Activated T-cell treated with anti-CD3 and anti-CD28 coated beads, Interleukin-2, amount 50 U/mL, for 4 hours (primary cell): ENCODE measurements around the gene LAMB1. TPM values are rescaled to one million over a fixed set of nuclear protein-coding genes. Genes with fewer than 3 reads are reported as not detected.
A peak's percentile ranks its signal among the peaks of the same experiment; 100 is the strongest.
"Not testable (repeated sequence)": the region's sequence is repeated elsewhere in the genome, so short reads cannot be mapped to it uniquely, and the experiment has no call there.

Source experiments
- ATAC-seq, 2 donors: fragments of 200-7000 bp; cut with Tn5 transposase; one replicate each; pipeline ENCODE4 v1.10.0; 2021
- DNase-seq: peaks from one replicate; pipeline ENCODE4 v3.0.0-alpha.2; 2020
- H3K27me3 Mint-ChIP-seq: one replicate; pipeline ENCODE4 v1.8.0; 2021; ENCODE audit warnings: low read depth, mixed read lengths
- H3K36me3 Mint-ChIP-seq: one replicate; pipeline ENCODE4 v1.8.0; 2022; ENCODE audit warnings: mixed read lengths; ENCODE audit not compliant: insufficient read depth
- H3K4me1 Mint-ChIP-seq: one replicate; pipeline ENCODE4 v1.8.0; 2021; ENCODE audit warnings: low read depth, mixed read lengths
- H3K4me3 Mint-ChIP-seq: one replicate; pipeline ENCODE4 v1.8.0; 2021; ENCODE audit warnings: mild to moderate bottlenecking, moderate library complexity, mixed read lengths
- H3K9me3 Mint-ChIP-seq: one replicate; pipeline ENCODE4 v1.8.0; 2021; ENCODE audit warnings: mixed read lengths
- total RNA-seq, 3 donors: library from RNA; stranded (reverse); gene quantifications; one replicate each; pipeline ENCODE4 v1.2.1, GENCODE V29; 2021

The LAMB1 gene
- total RNA-seq, 3 donors from 2014 or later, result 0.26 to 0.46 (median 0.30) TPM

DNA sequence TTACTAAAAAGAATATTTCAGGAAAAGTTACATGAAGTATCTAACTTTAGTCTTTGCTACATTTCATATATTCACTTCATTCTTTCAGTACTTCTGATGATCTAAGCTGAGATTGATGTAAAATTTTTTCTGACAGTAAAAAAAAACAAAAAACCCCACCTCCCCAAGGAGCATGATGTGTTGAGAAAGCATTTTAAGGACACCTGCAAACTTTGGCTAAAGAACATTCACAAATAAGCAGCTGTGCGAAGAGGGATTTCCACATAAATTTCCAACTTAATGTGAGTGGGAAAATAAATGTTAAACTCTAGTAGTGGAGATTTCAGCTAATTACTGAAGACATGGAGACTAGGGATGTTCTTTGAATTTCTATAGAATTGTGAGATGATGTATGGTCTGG lies 76.5 kb downstream of the LAMB1 start:
- Mint-ChIP-seq H3K9me3 (no peaks in the 10 kb centered on the region), H3K27me3 (no peaks in the 10 kb centered on the region), H3K36me3 (peaks cover 39% of the 10 kb centered on the region), H3K4me3 (no peak overlapping the region), H3K4me1 (peaks cover 35% of the 10 kb centered on the region)
- ATAC-seq (no peak), DNase-seq (no peak)

DNA sequence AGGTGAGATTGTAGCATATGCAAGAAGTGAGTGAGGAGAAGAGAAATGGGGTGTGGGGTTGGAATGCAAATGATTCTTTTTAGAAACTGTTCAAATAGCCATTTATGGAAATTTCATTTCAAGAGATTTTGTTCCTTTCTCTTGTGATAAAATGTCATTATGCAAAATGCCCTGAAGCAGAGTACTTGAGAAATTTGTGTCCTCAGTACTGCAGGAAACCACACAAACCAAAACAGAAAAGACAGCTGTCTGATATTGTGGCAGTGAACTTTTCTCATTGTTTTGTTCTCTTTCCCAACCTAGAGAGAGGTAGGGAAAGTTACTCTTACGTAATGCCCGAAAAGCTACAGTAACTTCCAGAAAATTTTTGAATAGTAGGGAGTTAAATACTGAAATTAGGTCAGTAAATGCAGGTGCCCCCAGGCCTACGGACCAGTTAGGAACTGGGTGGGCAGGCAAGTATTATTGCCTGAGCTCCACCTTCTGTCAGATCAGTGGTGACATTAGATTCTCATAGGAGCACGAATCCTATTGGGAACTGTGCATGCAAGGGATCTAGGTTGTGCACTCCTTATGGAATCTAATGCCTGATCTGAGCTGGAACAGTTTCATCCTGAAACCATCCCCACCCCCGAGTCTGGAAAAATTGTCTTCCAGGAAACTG lies 78.0 kb downstream of the LAMB1 start:
- H3K4me3 Mint-ChIP-seq, result no peak overlapping the region

DNA sequence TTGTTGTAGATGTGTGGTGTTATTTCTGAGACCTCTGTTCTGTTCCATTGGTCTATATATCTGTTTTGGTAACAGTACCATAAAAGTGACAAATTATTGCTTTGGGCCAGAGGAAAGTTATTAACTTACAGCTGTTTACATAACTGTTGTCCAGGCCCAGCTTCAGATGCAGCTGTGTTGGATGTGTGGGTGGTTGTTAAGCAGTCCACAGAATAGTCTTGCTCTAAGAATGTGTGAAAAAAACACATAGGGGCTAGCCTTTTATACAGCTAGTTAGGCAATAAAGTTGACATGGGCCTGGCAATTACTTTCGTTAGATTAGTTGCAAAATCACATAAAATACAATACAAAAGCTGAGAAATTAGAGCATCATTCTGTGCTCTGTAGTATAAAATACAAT lies 80.1 kb downstream of the LAMB1 start:
- H3K36me3 Mint-ChIP-seq, result peaks cover 60% of the 10 kb centered on the region
- H3K27me3 Mint-ChIP-seq, result no peaks in the 10 kb centered on the region
- no peaks in the 10 kb centered on the region for H3K9me3 Mint-ChIP-seq
- ATAC-seq (no peak), DNase-seq (no peak)
- peaks cover 41% of the 10 kb centered on the region for H3K4me1 Mint-ChIP-seq
- H3K4me3 Mint-ChIP-seq, result no peak overlapping the region

More for the DNA sequence above, 78.0 kb downstream of the LAMB1 start:
- Mint-ChIP-seq H3K9me3 (no peaks in the 10 kb centered on the region), H3K27me3 (no peaks in the 10 kb centered on the region), H3K36me3 (peaks cover 51% of the 10 kb centered on the region), H3K4me1 (peaks cover 41% of the 10 kb centered on the region)
- ATAC-seq (no peak), DNase-seq (no peak)

DNA sequence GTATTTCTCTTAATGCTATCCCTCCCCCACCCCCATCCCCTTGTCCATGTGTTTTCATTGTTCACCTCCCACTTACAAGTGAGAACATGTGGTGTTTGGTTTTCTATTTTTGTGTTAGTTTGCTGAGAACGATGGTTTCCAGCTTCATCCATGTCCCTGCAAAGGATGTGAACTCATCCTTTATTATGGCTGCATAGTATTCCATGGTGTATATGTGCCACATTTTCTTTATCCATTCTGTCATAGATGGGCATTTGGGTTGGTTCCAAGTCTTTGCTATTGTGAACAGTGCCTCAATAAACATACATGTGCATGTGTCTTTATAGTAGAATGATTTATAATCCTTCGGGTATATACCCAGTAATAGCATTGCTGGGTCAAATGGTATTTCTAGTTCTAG lies 81.1 kb downstream of the LAMB1 start:
- not testable (repeated sequence) for DNase-seq, H3K9me3 Mint-ChIP-seq, H3K27me3 Mint-ChIP-seq, ATAC-seq, H3K4me3 Mint-ChIP-seq
- Mint-ChIP-seq H3K4me1 (peaks cover 46% of the 10 kb centered on the region), H3K36me3 (peaks cover 68% of the 10 kb centered on the region)

DNA sequence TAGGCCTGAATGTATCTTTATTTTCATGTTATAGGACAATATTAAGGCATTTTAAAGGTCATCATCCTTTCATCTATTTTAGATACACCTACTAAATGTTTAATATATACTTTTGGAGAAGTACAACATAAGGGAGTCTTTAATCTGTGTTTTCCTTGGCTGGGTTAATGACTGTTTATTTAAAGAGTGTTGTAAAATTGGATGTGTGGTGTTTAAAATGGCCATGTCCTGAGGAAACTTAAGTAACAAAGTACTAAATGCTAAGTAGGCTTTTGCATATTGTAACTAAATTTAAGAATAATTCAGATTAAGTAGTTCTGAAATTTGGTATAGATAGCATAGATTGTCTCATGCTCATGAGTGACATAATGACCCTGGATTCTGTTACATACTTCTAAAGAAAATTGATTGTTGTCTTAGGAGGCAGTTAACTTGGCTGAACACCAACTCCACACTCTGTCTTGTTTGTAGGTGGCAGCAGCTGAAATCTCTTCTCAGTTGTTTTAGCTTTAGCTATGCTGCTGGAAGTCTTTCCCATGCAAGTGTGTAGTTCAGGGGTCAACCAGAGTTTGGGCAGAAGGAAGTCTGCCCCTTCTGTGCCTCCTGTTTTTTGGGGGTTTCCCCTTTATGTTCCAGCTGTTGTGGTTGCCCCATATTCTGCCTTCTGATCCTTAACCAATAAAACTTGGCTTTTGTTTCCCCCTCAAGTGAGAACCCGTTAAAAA lies 82.8 kb downstream of the LAMB1 start:
- Mint-ChIP-seq H3K27me3 (no peaks in the 10 kb centered on the region), H3K36me3 (peaks cover 65% of the 10 kb centered on the region), H3K9me3 (no peaks in the 10 kb centered on the region), H3K4me1 (peaks cover 39% of the 10 kb centered on the region), H3K4me3 (no peak overlapping the region)
- ATAC-seq (no peak), DNase-seq (no peak)

DNA sequence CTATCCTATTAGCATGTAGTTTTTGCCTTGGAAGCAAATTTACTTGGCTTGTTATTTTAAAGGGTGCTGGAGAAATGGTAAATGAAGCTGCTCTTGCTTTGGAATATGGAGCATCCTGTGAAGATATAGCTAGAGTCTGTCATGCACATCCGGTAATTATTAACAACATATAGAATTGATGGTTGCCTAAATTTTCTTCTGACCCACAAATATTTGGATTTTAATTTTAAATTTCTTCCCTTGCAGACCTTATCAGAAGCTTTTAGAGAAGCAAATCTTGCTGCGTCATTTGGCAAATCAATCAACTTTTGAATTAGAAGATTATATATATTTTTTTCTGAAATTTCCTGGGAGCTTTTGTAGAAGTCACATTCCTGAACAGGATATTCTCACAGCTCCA lies 84.0 kb downstream of the LAMB1 start:
- Mint-ChIP-seq H3K9me3 (no peaks in the 10 kb centered on the region), H3K4me1 (peaks cover 34% of the 10 kb centered on the region), H3K4me3 (no peak overlapping the region), H3K27me3 (no peaks in the 10 kb centered on the region), H3K36me3 (peaks cover 71% of the 10 kb centered on the region)
- DNase-seq (no peak), ATAC-seq (no peak)

DNA sequence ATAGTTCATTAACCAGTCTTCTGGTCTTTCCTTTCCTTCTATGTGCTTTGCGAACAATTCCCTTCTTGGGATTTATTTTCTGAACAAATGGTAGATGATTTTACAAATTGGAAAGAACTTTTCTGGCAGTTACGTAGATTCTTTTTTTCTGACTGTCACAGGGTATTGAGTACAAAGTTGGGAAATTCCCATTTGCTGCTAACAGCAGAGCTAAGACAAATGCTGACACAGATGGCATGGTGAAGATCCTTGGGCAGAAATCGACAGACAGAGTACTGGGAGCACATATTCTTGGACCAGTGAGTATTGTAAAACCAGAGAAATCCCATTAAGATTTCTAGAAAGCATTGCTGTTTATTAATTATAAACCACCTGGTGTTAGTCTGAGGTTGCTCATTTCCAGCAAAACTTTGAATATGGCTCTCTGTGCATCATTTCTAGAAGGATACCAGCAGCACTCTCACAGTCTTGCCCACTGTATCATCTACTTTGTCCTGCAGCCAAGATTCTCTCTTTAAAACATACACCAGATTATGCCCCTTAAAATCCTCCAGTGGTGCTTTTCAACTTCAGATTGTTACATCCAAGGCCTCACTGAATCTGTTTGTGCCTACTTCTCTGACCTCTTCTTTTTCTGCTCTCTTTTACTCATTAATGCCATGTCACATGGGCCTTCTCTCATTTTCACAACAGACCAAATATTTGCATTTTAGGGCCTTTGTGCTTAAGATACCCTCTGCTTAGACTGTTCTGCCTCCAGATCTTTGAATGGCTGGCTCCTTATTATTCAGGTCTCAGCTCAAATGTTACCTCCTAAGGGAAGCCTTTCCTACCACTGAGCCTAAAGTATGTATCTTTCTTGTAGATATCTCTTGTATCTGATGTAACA lies 85.0 kb downstream of the LAMB1 start:
- H3K4me3 Mint-ChIP-seq, result no peak overlapping the region
- no peak for DNase-seq
- ATAC-seq, result no peak
- H3K4me1 Mint-ChIP-seq, result peaks cover 33% of the 10 kb centered on the region
- H3K9me3 Mint-ChIP-seq, result no peaks in the 10 kb centered on the region
- H3K36me3 Mint-ChIP-seq, result peaks cover 74% of the 10 kb centered on the region
- H3K27me3 Mint-ChIP-seq, result no peaks in the 10 kb centered on the region

DNA sequence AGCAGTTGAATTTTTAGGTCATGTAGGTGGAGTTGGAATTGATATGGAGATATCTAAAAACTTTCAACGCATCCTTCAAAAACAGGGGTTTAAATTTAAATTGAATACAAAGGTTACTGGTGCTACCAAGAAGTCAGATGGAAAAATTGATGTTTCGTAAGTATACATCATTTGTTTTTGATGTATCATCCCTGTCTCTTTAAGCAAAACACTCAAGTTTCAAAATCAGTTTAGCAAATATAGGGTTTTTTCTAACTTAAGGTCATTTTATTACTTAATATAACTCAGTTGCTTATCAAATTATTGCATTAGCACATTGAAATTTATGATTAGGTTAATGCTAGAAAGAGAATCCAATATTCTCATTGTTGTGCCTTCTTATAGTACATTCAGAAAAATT lies 87.4 kb downstream of the LAMB1 start:
- Mint-ChIP-seq H3K27me3 (no peaks in the 10 kb centered on the region), H3K4me3 (no peak overlapping the region), H3K36me3 (peaks cover 75% of the 10 kb centered on the region), H3K4me1 (peaks cover 28% of the 10 kb centered on the region), H3K9me3 (peaks cover 4% of the 10 kb centered on the region)
- no peak for DNase-seq
- no peak for ATAC-seq

DNA sequence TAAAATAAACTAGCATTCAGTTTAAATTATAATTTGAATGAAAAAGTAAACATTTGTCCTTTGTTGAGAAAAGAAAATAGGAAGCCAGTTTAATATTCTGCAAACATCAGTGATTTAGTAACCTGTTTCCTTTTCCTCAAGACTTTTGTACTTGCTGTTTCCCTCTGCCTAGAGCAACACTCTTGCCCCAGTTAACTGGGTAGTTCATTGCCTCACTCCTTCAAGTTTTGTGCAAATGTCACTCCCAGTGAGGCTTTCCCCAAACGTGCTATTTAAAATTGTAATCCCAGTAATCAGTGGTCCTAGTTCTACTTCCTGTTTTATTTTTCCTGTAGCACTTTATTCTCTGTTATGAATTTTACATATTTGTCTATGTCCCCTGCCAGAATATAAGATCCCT lies 88.1 kb downstream of the LAMB1 start:
- Mint-ChIP-seq H3K9me3 (peaks cover 4% of the 10 kb centered on the region), H3K27me3 (no peaks in the 10 kb centered on the region), H3K4me1 (peaks cover 23% of the 10 kb centered on the region), H3K4me3 (no peak overlapping the region), H3K36me3 (peaks cover 74% of the 10 kb centered on the region)
- DNase-seq, result no peak
- no peak for ATAC-seq

DNA sequence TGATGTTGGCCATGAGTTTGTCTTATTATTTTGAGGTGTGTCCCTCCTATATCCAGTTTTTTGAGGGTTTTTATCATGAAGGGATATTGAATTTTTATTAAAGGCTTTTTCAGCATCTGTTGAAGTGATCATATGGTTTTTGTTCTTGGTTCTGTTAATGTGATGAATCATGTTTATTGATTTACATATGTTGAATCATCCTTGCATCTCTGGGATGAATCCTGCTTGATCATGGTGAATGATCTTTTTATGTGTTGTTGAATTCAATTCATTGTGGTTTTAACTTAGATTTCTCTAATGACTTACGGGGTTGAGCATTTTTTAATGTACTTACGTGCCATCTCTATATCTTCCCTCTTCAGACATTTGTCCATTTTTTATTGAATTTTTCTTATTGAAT lies 89.1 kb downstream of the LAMB1 start:
- DNase-seq, result no peak
- peak in 1 of 2 donors; percentile 14 for ATAC-seq
- Mint-ChIP-seq H3K4me3 (no peak overlapping the region), H3K27me3 (no peaks in the 10 kb centered on the region), H3K9me3 (peaks cover 4% of the 10 kb centered on the region), H3K36me3 (peaks cover 75% of the 10 kb centered on the region), H3K4me1 (peaks cover 23% of the 10 kb centered on the region)

DNA sequence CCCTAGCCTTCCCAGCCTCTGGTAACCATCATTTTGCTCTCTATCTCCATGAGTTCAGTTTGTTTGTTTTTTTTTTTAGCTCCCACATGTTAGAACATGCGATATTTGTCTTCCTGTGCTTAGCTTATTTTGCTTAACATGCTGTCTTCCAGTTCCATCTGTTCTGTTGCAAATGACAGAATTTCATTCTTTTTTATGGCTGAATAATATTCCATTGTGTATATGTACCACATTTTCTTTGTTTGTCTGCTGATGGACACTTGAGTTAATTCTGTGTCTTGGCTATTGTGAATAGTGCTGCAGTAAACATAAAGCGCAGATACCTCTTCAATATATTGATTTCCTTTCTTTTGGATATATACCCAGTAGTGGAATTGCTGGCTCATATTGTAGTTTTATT lies 91.0 kb downstream of the LAMB1 start:
- DNase-seq, result no peak

DNA sequence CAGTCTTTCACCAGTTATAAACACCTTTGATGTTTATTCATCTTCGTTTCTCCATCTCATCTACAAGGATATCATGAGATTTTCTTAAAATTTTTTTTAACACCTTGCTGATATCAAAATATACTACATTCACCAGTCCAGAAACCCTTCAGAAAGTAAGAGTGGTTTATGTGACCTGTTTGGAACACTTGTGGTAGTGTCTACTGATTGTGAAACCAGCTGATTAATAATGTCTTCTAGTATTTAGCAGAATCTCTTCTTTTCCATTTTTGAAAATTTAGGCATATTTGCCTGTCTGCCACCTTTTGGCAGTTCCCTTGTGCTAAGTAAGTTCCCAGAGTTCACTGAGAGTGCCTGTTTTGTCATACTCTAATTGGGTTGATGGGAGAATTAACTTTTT lies 93.5 kb downstream of the LAMB1 start:
- DNase-seq (no peak), ATAC-seq (no peak)
- H3K9me3 Mint-ChIP-seq, result peaks cover 4% of the 10 kb centered on the region
- H3K27me3 Mint-ChIP-seq, result no peaks in the 10 kb centered on the region
- no peak overlapping the region for H3K4me3 Mint-ChIP-seq
- peaks cover 15% of the 10 kb centered on the region for H3K4me1 Mint-ChIP-seq
- peaks cover 70% of the 10 kb centered on the region for H3K36me3 Mint-ChIP-seq

More for the DNA sequence above, 91.0 kb downstream of the LAMB1 start:
- ATAC-seq, result no peak
- peaks cover 4% of the 10 kb centered on the region for H3K9me3 Mint-ChIP-seq
- H3K36me3 Mint-ChIP-seq, result peaks cover 68% of the 10 kb centered on the region
- H3K4me3 Mint-ChIP-seq, result no peak overlapping the region
- H3K4me1 Mint-ChIP-seq, result peaks cover 18% of the 10 kb centered on the region
- no peaks in the 10 kb centered on the region for H3K27me3 Mint-ChIP-seq

DNA sequence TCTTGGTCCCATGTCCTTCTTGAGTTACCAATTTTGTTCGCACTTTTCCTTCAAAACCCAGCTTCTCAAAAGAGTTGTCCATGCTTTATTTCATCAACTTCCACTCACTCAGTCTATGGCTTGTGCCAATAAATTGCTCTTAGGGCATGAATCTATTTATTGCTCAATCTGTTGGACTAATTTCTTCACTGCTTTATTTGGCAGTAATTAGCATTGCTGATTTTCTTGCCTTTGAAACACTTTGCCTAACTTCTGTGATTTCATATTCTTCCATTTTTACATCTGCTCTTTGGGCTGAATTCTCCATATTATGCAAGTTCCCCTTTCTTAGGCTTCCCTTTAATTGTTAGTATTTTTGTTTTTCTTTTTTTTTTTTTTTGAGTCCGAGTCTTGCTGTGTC lies 95.2 kb downstream of the LAMB1 start:
- H3K36me3 Mint-ChIP-seq, result peaks cover 64% of the 10 kb centered on the region
- no peak for ATAC-seq
- no peaks in the 10 kb centered on the region for H3K27me3 Mint-ChIP-seq
- H3K4me3 Mint-ChIP-seq, result no peak overlapping the region
- H3K4me1 Mint-ChIP-seq, result peaks cover 4% of the 10 kb centered on the region
- no peak for DNase-seq
- H3K9me3 Mint-ChIP-seq, result peaks cover 4% of the 10 kb centered on the region

DNA sequence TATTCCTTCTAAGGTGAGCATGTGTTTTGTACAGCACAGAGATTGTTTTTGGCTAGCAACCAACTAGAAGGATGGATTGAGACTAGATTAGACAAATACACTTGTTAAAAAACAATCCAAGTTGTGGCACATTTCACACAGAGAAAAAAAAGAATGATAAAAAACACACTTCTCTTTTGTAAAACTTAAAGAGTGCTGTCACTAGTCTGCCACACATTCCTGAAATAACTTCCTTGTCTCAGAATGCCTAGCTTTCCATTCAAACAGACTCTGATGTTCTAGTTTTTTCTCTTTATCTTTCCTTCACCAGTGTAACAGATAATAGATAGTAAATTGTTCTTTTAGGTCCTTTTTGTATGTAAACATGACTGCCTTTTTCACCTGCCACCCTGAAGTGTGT lies 100.6 kb downstream of the LAMB1 start:
- Mint-ChIP-seq H3K4me1 (peaks cover 23% of the 10 kb centered on the region), H3K4me3 (no peak overlapping the region), H3K36me3 (peaks cover 30% of the 10 kb centered on the region), H3K9me3 (no peaks in the 10 kb centered on the region), H3K27me3 (no peaks in the 10 kb centered on the region)
- no peak for DNase-seq
- ATAC-seq, result no peak
